HCT116 (cell line): ENCODE measurements around the gene TRERF1. TPM values are rescaled to one million over a fixed set of nuclear protein-coding genes. Genes with fewer than 3 reads are reported as not detected.

Source experiments
- ATAC-seq: fragments of 200-7000 bp; cut with Tn5 transposase; 2 replicates; pipeline ENCODE4 v1.9.1; 2020; ENCODE audit warnings: mild to moderate bottlenecking, moderate library complexity
- BruUV-seq: library from RNA; stranded (reverse); fragments of 400-500 nt; replicated peaks from 2 replicates; lab custom pipeline; 2021; lab: Mats Ljungman, UMichigan
- CTCF ChIA-PET: fragments of 300-600 bp; sonication (Branson Sonifier 250); formaldehyde crosslinking; loops from one replicate; lab custom pipeline; 2021; ENCODE audit warnings: antibody characterized with exemption; lab: Charles Lee
- POLR2A ChIA-PET: fragments of 300-600, 350-600 bp; sonication (Branson Sonifier 250); formaldehyde crosslinking; loops from one replicate; lab custom pipeline; 2021; ENCODE audit warnings: antibody characterized with exemption; lab: Charles Lee
- RAD21 ChIA-PET, 2 experiments: fragments of 300-600 bp; sonication (Branson Sonifier 250); formaldehyde crosslinking; loops; one replicate each; lab custom pipeline; 2023; ENCODE audit warnings: low total read pairs in 2 of 2; ENCODE audit not compliant: uncharacterized antibody in 2 of 2, unreplicated experiment in 2 of 2, low non-redundant PET in 1 of 2; lab: Charles Lee
- DNase-seq: peaks from one replicate; pipeline ENCODE4 v3.0.0-alpha.2; 2010; ENCODE audit warnings: low read depth, low spot score
- H2AFZ ChIP-seq: fragments of 200-600 bp; shearing (Covaris generic), sonication (generic); 2 replicates; pipeline ENCODE4 v1.6.1; 2017; ENCODE audit warnings: low read depth, mixed run types, mixed read lengths, antibody characterized with exemption, low read length; ENCODE audit not compliant: poor library complexity, severe bottlenecking
- H3K27ac ChIP-seq: 2 replicates; pipeline ENCODE4 v1.5.1; 2012; ENCODE audit warnings: low read depth, low read length
- H3K27me3 ChIP-seq: fragments of 200-600 bp; sonication (generic); 2 replicates; pipeline ENCODE4 v1.6.1; 2016; ENCODE audit warnings: mixed run types, low read length, mixed read lengths; ENCODE audit not compliant: insufficient read depth
- H3K36me3 ChIP-seq, 2 experiments: fragments of 200-500 bp in 1 of 2; fragments of 200-600 bp in 1 of 2; sonication (Bioruptor generic) in 1 of 2; sonication (generic) in 1 of 2; 2 replicates each; pipeline versions ENCODE4 v1.5.1 to v1.6.1; 2014 to 2016; ENCODE audit warnings: low read length in 2 of 2, inconsistent platforms in 1 of 2, mixed read lengths in 1 of 2, mixed run types in 1 of 2; ENCODE audit not compliant: insufficient read depth in 2 of 2, control insufficient read depth in 1 of 2
- H3K4me1 ChIP-seq, 2 experiments: fragments of 200-600 bp in 1 of 2; sonication (generic) in 1 of 2; 2 replicates each; pipeline versions ENCODE4 v1.5.1 to v1.6.1; 2012 to 2017; ENCODE audit warnings: low read length in 2 of 2, inconsistent platforms in 1 of 2, mild to moderate bottlenecking in 1 of 2, mixed read lengths in 1 of 2, mixed run types in 1 of 2, moderate library complexity in 1 of 2; ENCODE audit not compliant: insufficient read depth in 2 of 2, control insufficient read depth in 1 of 2
- H3K4me2 ChIP-seq: fragments of 200-600 bp; sonication (generic); 2 replicates; pipeline ENCODE4 v1.6.1; 2017; ENCODE audit warnings: mixed run types, low read length, mixed read lengths
- H3K4me3 ChIP-seq, 2 experiments: fragments of 200-600 bp in 1 of 2; sonication (generic) in 1 of 2; replicated peaks in 1 of 2; 2 replicates each; pipeline ENCODE4 v1.5.1; 2011 to 2016; ENCODE audit warnings: low read length in 2 of 2, control low read depth in 1 of 2, low read depth in 1 of 2, mild to moderate bottlenecking in 1 of 2, mixed read lengths in 1 of 2, mixed run types in 1 of 2
- H3K79me2 ChIP-seq: fragments of 200-600 bp; sonication (generic); 2 replicates; pipeline ENCODE4 v1.6.1; 2017; ENCODE audit warnings: mild to moderate bottlenecking, mixed run types, low read length, moderate library complexity, mixed read lengths; ENCODE audit not compliant: insufficient read depth
- H3K9ac ChIP-seq: fragments of 200-600 bp; sonication (generic); 2 replicates; pipeline ENCODE4 v1.6.1; 2016; ENCODE audit warnings: low read length, mixed read lengths
- H3K9me2 ChIP-seq: fragments of 200-600 bp; sonication (generic), shearing (Covaris generic); 2 replicates; pipeline ENCODE4 v1.6.1; 2017; ENCODE audit warnings: mixed run types, mild to moderate bottlenecking, moderate library complexity; ENCODE audit not compliant: insufficient read depth
- H3K9me3 ChIP-seq, 2 experiments: fragments of 200-500 bp in 1 of 2; fragments of 200-600 bp in 1 of 2; sonication (Bioruptor generic) in 1 of 2; sonication (generic) in 1 of 2; 2 replicates each; pipeline ENCODE4 v1.6.1; 2014 to 2017; ENCODE audit warnings: low read length in 2 of 2, mixed read lengths in 2 of 2, inconsistent platforms in 1 of 2, low read depth in 1 of 2, mild to moderate bottlenecking in 1 of 2, mixed run types in 1 of 2, moderate library complexity in 1 of 2; ENCODE audit not compliant: control insufficient read depth in 1 of 2, insufficient read depth in 1 of 2
- H4K20me1 ChIP-seq: fragments of 200-600 bp; sonication (generic), shearing (Covaris generic); 2 replicates; pipeline ENCODE4 v1.6.1; 2017; ENCODE audit warnings: mixed run types, mild to moderate bottlenecking, moderate library complexity; ENCODE audit not compliant: insufficient read depth
- CEBPB ChIP-seq: IDR thresholded peaks from 2 replicates; pipeline ENCODE4 v1.6.1; 2012; ENCODE audit warnings: low read depth
- EGR1 ChIP-seq: IDR thresholded peaks from 2 replicates; pipeline ENCODE4 v1.6.1; 2012; ENCODE audit warnings: low read depth
- EZH2 ChIP-seq: fragments of 200-600 bp; sonication (generic); IDR thresholded peaks from 2 replicates; pipeline ENCODE4 v1.6.1; 2017; ENCODE audit warnings: antibody characterized with exemption, mixed run types
- EZH2phosphoT487 ChIP-seq: fragments of 200-600 bp; IDR thresholded peaks from 2 replicates; pipeline ENCODE4 v1.6.1; 2018; ENCODE audit warnings: antibody characterized with exemption, borderline replicate concordance
- FOSL1 ChIP-seq: IDR thresholded peaks from 2 replicates; pipeline ENCODE4 v1.6.1; 2012; ENCODE audit warnings: low read depth
- JUND ChIP-seq: IDR thresholded peaks from 2 replicates; pipeline ENCODE4 v1.6.1; 2012
- RAD21 ChIP-seq: IDR thresholded peaks from 2 replicates; pipeline ENCODE4 v1.6.1; 2012; ENCODE audit warnings: low read depth, mild to moderate bottlenecking
- TCF7L2 ChIP-seq: IDR thresholded peaks from 2 replicates; pipeline ENCODE4 v1.7.0; 2011; ENCODE audit warnings: borderline replicate concordance, inconsistent platforms; ENCODE audit not compliant: insufficient read depth, insufficient read length; ENCODE audit errors: extremely low read depth
- YY1 ChIP-seq: IDR thresholded peaks from 2 replicates; pipeline ENCODE4 v1.6.1; 2011; ENCODE audit warnings: low read length, low read depth, moderate library complexity, mild to moderate bottlenecking; ENCODE audit not compliant: insufficient replicate concordance; ENCODE audit errors: extremely low read depth
- ZBTB33 ChIP-seq: IDR thresholded peaks from 2 replicates; pipeline ENCODE4 v1.6.1; 2011; ENCODE audit warnings: mild to moderate bottlenecking, low read length, moderate library complexity; ENCODE audit not compliant: insufficient replicate concordance; ENCODE audit errors: extremely low read depth
- ZFX ChIP-seq: fragments of 450-650 bp; IDR thresholded peaks from 2 replicates; pipeline ENCODE4 v1.6.1; 2017
- intact Hi-C: fragments of 100-400 bp; cut with micrococcal nuclease; formaldehyde crosslinking; loops from 2 replicates; pipeline ENCODE4 v1.10.0; 2022
- total RNA-seq: library from RNA; stranded (reverse); gene quantifications from one replicate; pipeline ENCODE4 v1.2.1, GENCODE V29; 2021; ENCODE audit not compliant: unreplicated experiment
- TF ChIP-seq, protein P1 (sequence below), 3 experiments: fragments of 200-600 bp in 1 of 3; sonication (generic) in 1 of 3; IDR thresholded peaks in 2 of 3; conservative IDR thresholded peaks in 1 of 3; 2 replicates each; pipeline ENCODE4 v1.5.1; 2012 to 2017; ENCODE audit warnings: low read depth in 2 of 3, low read length in 2 of 3, antibody characterized with exemption in 1 of 3, borderline replicate concordance in 1 of 3, control low read depth in 1 of 3, mild to moderate bottlenecking in 1 of 3, mixed read lengths in 1 of 3, mixed run types in 1 of 3, moderate library complexity in 1 of 3; ENCODE audit not compliant: insufficient read depth in 1 of 3
- TF ChIP-seq, protein P2 (sequence below): IDR thresholded peaks from 2 replicates; pipeline ENCODE4 v1.6.1; 2012
- TF ChIP-seq, protein P3 (sequence below): IDR thresholded peaks from 2 replicates; pipeline ENCODE4 v1.6.1; 2012

The TRERF1 gene
- total RNA-seq, 1 experiment from 2014 or later: 12.4 TPM

- H3K4me3 ChIP-seq: no peak overlapping the region
- no peak overlapping the region for H2AFZ ChIP-seq
- no peak for DNase-seq
- H3K4me1 ChIP-seq: peaks cover 6 to 25% of the 10 kb centered on the region in 2 experiments; a peak in 3 of 4 replicates
- no peaks in the 10 kb centered on the region for H3K36me3 ChIP-seq
- no peak overlapping the region for H3K9ac ChIP-seq
- H3K4me2 ChIP-seq: no peak overlapping the region
- ChIA-PET RAD21 (no interaction called here), CTCF (no interaction called here), POLR2A (no interaction called here)
- intact Hi-C loops: no loop called here
- no peaks in the 10 kb centered on the region for H3K9me3 ChIP-seq
- H3K79me2 ChIP-seq: no peaks in the 10 kb centered on the region
- no peak for ATAC-seq
- TF ChIP-seq EGR1 (no peak), ZBTB33 (no peak), EZH2phosphoT487 (no peak), CEBPB (no peak), JUND (no peak), RAD21 (no peak), FOSL1 (no peak), TCF7L2 (no peak), EZH2 (no peak), YY1 (no peak), ZFX (no peak)
- TF ChIP-seq, protein P1, sequence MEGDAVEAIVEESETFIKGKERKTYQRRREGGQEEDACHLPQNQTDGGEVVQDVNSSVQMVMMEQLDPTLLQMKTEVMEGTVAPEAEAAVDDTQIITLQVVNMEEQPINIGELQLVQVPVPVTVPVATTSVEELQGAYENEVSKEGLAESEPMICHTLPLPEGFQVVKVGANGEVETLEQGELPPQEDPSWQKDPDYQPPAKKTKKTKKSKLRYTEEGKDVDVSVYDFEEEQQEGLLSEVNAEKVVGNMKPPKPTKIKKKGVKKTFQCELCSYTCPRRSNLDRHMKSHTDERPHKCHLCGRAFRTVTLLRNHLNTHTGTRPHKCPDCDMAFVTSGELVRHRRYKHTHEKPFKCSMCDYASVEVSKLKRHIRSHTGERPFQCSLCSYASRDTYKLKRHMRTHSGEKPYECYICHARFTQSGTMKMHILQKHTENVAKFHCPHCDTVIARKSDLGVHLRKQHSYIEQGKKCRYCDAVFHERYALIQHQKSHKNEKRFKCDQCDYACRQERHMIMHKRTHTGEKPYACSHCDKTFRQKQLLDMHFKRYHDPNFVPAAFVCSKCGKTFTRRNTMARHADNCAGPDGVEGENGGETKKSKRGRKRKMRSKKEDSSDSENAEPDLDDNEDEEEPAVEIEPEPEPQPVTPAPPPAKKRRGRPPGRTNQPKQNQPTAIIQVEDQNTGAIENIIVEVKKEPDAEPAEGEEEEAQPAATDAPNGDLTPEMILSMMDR (IDR thresholded peaks at IDR 0.05 in 2 of 3, conservative IDR thresholded peaks at IDR 0.05 in 1 of 3; ENCODE audit: borderline replicate concordance in 1 of 3, insufficient read depth in 1 of 3, low read depth in 2 of 3, low read length in 2 of 3): no peak
- TF ChIP-seq, protein P2, sequence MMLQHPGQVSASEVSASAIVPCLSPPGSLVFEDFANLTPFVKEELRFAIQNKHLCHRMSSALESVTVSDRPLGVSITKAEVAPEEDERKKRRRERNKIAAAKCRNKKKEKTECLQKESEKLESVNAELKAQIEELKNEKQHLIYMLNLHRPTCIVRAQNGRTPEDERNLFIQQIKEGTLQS: no peak
- TF ChIP-seq, protein P3, sequence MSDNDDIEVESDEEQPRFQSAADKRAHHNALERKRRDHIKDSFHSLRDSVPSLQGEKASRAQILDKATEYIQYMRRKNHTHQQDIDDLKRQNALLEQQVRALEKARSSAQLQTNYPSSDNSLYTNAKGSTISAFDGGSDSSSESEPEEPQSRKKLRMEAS: no peak
- no TSS peak for BruUV-seq
- H3K27ac ChIP-seq: no peak overlapping the region
- no peaks in the 10 kb centered on the region for H4K20me1 ChIP-seq
- no peaks in the 10 kb centered on the region for H3K27me3 ChIP-seq
- no peaks in the 10 kb centered on the region for H3K9me2 ChIP-seq
Observed at GRCh38 chr6:42370323-42370985, 81.3 kb downstream of the TRERF1 start.
